PC-3 (cell line): Measurements from ENCODE around the gene AMER3.

Experiments
- EZH2 ChIP-seq: fragments of 300-600 bp; sonication (generic); IDR thresholded peaks from one replicate; pipeline ENCODE4 v1.6.1; 2017; ENCODE audit warnings: antibody characterized with exemption, mild to moderate bottlenecking, low read length; ENCODE audit not compliant: unreplicated experiment
- EZH2phosphoT487 ChIP-seq: fragments of 300-600 bp; sonication (generic); IDR thresholded peaks from 2 replicates; pipeline ENCODE4 v1.6.1; 2018; ENCODE audit warnings: mild to moderate bottlenecking, antibody characterized with exemption, low read length, borderline replicate concordance
- TF ChIP-seq, protein P1 (sequence below): fragments of 300-600 bp; sonication (generic); conservative IDR thresholded peaks from 2 replicates; pipeline ENCODE4 v1.5.1; 2017; ENCODE audit warnings: antibody characterized with exemption, low read depth, mild to moderate bottlenecking, low read length

- TF ChIP-seq, protein P1, sequence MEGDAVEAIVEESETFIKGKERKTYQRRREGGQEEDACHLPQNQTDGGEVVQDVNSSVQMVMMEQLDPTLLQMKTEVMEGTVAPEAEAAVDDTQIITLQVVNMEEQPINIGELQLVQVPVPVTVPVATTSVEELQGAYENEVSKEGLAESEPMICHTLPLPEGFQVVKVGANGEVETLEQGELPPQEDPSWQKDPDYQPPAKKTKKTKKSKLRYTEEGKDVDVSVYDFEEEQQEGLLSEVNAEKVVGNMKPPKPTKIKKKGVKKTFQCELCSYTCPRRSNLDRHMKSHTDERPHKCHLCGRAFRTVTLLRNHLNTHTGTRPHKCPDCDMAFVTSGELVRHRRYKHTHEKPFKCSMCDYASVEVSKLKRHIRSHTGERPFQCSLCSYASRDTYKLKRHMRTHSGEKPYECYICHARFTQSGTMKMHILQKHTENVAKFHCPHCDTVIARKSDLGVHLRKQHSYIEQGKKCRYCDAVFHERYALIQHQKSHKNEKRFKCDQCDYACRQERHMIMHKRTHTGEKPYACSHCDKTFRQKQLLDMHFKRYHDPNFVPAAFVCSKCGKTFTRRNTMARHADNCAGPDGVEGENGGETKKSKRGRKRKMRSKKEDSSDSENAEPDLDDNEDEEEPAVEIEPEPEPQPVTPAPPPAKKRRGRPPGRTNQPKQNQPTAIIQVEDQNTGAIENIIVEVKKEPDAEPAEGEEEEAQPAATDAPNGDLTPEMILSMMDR: peak; percentile 24; the same call in 1 of the 2 replicates
- no peak for TF ChIP-seq EZH2
- TF ChIP-seq EZH2phosphoT487: no peak
Measured at GRCh38 chr2:130776550-130776949, 21.2 kb downstream of the AMER3 start.
